Progenitor cell of endocrine pancreas (in vitro differentiated cells): Measurements from ENCODE around the gene IL17C. TPM values are rescaled to one million over a fixed set of nuclear protein-coding genes. Genes with fewer than 3 reads are reported as not detected.
A peak's percentile ranks its signal among the peaks of the same experiment; 100 is the strongest.

Experiments used
- DNase-seq: peaks from one replicate; pipeline ENCODE4 v3.0.0; 2021; ENCODE audit warnings: low spot score; ENCODE audit not compliant: unreplicated experiment
- H3K27ac Mint-ChIP-seq: 2 replicates; pipeline ENCODE4 v1.8.0; 2021; ENCODE audit warnings: mild to moderate bottlenecking, moderate library complexity, mixed read lengths
- H3K27me3 Mint-ChIP-seq: 2 replicates; pipeline ENCODE4 v1.8.0; 2021; ENCODE audit warnings: mixed read lengths
- H3K36me3 Mint-ChIP-seq: 2 replicates; pipeline ENCODE4 v1.8.0; 2022; ENCODE audit warnings: mixed read lengths; ENCODE audit not compliant: insufficient read depth
- H3K4me1 Mint-ChIP-seq: 2 replicates; pipeline ENCODE4 v1.8.0; 2021; ENCODE audit warnings: low read depth, mixed read lengths
- H3K4me3 Mint-ChIP-seq: 2 replicates; pipeline ENCODE4 v1.8.0; 2021; ENCODE audit warnings: low read depth, mild to moderate bottlenecking, moderate library complexity, mixed read lengths
- H3K9me3 Mint-ChIP-seq: 2 replicates; pipeline ENCODE4 v1.8.0; 2021; ENCODE audit warnings: low read depth, mixed read lengths
- CTCF ChIP-seq: fragments of 200-600 bp; sonication (generic); IDR thresholded peaks from one replicate; pipeline ENCODE4 v1.5.0; 2021; ENCODE audit warnings: antibody characterized with exemption, mild to moderate bottlenecking; ENCODE audit not compliant: unreplicated experiment
- total RNA-seq: library from RNA; stranded (reverse); gene quantifications from 2 replicates; pipeline ENCODE4 v1.2.1, GENCODE V29; 2021

IL17C gene
- total RNA-seq, 1 donor from 2014 or later, result 0.29 TPM

- Mint-ChIP-seq H3K36me3 (no peaks in the 10 kb centered on the region), H3K4me1 (peaks cover 2% of the 10 kb centered on the region), H3K27ac (no peak overlapping the region), H3K9me3 (no peaks in the 10 kb centered on the region), H3K4me3 (no peak overlapping the region), H3K27me3 (peaks cover 22% of the 10 kb centered on the region)
- DNase-seq, result no peak
- no peak for TF ChIP-seq CTCF
Measured at GRCh38 chr16:88680554-88681083, 42.2 kb downstream of the IL17C start.

- H3K27ac Mint-ChIP-seq, result no peak overlapping the region
- no peak overlapping the region for H3K4me3 Mint-ChIP-seq
- no peaks in the 10 kb centered on the region for H3K9me3 Mint-ChIP-seq
- H3K27me3 Mint-ChIP-seq, result peaks cover 22% of the 10 kb centered on the region
- peaks cover 2% of the 10 kb centered on the region for H3K4me1 Mint-ChIP-seq
- peak; percentile 40 for TF ChIP-seq CTCF
- no peaks in the 10 kb centered on the region for H3K36me3 Mint-ChIP-seq
- no peak for DNase-seq
Measured at GRCh38 chr16:88681084-88681680, 42.8 kb downstream of the IL17C start.

- peaks cover 2% of the 10 kb centered on the region for H3K4me1 Mint-ChIP-seq
- H3K27me3 Mint-ChIP-seq, result peaks cover 22% of the 10 kb centered on the region
- H3K36me3 Mint-ChIP-seq, result no peaks in the 10 kb centered on the region
- TF ChIP-seq CTCF, result no peak
- no peak overlapping the region for H3K4me3 Mint-ChIP-seq
- no peak overlapping the region for H3K27ac Mint-ChIP-seq
- DNase-seq, result no peak
- no peaks in the 10 kb centered on the region for H3K9me3 Mint-ChIP-seq
Measured at GRCh38 chr16:88681709-88682451, 43.5 kb downstream of the IL17C start.

GRCh38 chr16:88684569-88685155, 46.3 kb downstream of the IL17C start:
- no peak for TF ChIP-seq CTCF
- H3K4me1 Mint-ChIP-seq, result peaks cover 6% of the 10 kb centered on the region
- H3K27ac Mint-ChIP-seq, result no peak overlapping the region
- H3K36me3 Mint-ChIP-seq, result no peaks in the 10 kb centered on the region
- peaks cover 38% of the 10 kb centered on the region for H3K27me3 Mint-ChIP-seq
- H3K4me3 Mint-ChIP-seq, result no peak overlapping the region
- DNase-seq, result no peak
- H3K9me3 Mint-ChIP-seq, result no peaks in the 10 kb centered on the region
